Muscle layer of duodenum (tissue), 2 donors: ENCODE measurements around the gene SMARCA2.

Experiments
- H3K27ac ChIP-seq: one replicate; pipeline ENCODE4 v1.7.0; 2013; ENCODE audit warnings: mild to moderate bottlenecking, low read length
- H3K27me3 ChIP-seq: one replicate; pipeline ENCODE4 v1.7.0; 2013; ENCODE audit warnings: low read depth, mild to moderate bottlenecking, control low read depth, low read length
- H3K36me3 ChIP-seq, 2 donors: one replicate each; pipeline ENCODE4 v1.7.0; 2013; ENCODE audit warnings: low read length in 2 of 2, control low read depth in 1 of 2, mild to moderate bottlenecking in 1 of 2; ENCODE audit not compliant: insufficient read depth in 2 of 2, control insufficient read depth in 1 of 2
- H3K4me1 ChIP-seq, 2 donors: one replicate each; pipeline ENCODE4 v1.7.0; 2013; ENCODE audit warnings: low read length in 2 of 2, mild to moderate bottlenecking in 2 of 2, control low read depth in 1 of 2, moderate library complexity in 1 of 2; ENCODE audit not compliant: insufficient read depth in 2 of 2, control insufficient read depth in 1 of 2
- H3K4me3 ChIP-seq, 2 donors: one replicate each; pipeline ENCODE4 v1.7.0; 2013; ENCODE audit warnings: low read length in 2 of 2, low read depth in 1 of 2, mild to moderate bottlenecking in 1 of 2
- H3K9me3 ChIP-seq, 2 donors: one replicate each; pipeline ENCODE4 v1.7.0; 2013; ENCODE audit warnings: low read length in 2 of 2, control low read depth in 1 of 2, mild to moderate bottlenecking in 1 of 2; ENCODE audit not compliant: control insufficient read depth in 1 of 2
- donor health status: healthy.

Gene SMARCA2

DNA sequence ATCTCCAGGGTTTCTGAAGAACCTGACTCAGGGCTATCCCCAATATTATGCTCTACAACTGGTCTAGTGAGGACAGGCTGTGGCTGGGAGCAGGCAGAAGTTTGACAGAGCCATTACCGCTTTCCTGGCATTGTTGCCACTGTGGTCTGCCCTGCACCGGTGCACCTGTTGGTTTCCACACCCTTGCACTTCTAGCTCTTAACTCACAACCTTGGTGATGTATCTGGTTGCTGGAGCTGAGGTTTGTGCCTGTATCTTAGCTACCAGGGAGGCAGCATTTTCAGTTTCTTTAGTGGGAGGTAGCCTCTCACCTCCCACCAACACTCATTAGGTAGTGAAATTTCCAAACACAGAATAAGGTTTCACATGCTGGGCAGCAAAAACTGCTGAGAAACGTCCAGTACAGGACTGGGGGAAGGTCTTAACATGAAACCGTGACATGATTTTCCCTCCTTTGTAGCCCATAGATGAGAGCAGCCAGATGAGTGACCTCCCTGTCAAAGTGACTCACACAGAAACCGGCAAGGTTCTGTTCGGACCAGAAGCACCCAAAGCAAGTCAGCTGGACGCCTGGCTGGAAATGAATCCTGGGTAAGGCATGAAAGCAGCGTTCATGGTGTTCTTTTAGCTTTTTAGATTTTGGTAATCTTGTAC, 57.7 kb downstream of the SMARCA2 start:
- no peaks in the 10 kb centered on the region for H3K27me3 ChIP-seq
- H3K4me1 ChIP-seq: no peaks in the 10 kb centered on the region
- H3K9me3 ChIP-seq: no peaks in the 10 kb centered on the region
- H3K4me3 ChIP-seq: no peak overlapping the region
- H3K36me3 ChIP-seq: peaks cover 58 to 74% of the 10 kb centered on the region in 2 donors
- no peak overlapping the region for H3K27ac ChIP-seq

GRCh38 chr9:2082772-2083171, 67.6 kb downstream of the SMARCA2 start:
- Histone ChIP-seq H3K36me3 (peaks cover 67 to 90% of the 10 kb centered on the region in 2 donors), H3K27me3 (no peaks in the 10 kb centered on the region), H3K27ac (no peak overlapping the region), H3K9me3 (no peaks in the 10 kb centered on the region), H3K4me3 (no peak overlapping the region), H3K4me1 (peaks cover 0 to 8% of the 10 kb centered on the region in 2 donors)

- no peak overlapping the region for H3K27ac ChIP-seq
- H3K4me1 ChIP-seq: peaks cover 0 to 8% of the 10 kb centered on the region in 2 donors
- peaks cover 71 to 90% of the 10 kb centered on the region in 2 donors for H3K36me3 ChIP-seq
- no peaks in the 10 kb centered on the region for H3K27me3 ChIP-seq
- no peak overlapping the region for H3K4me3 ChIP-seq
- no peaks in the 10 kb centered on the region for H3K9me3 ChIP-seq
These were observed 68.3 kb downstream of the SMARCA2 start for GRCh38 chr9:2083479-2083878.

GRCh38 chr9:2085716-2086115, 70.6 kb downstream of the SMARCA2 start:
- no peak overlapping the region for H3K4me3 ChIP-seq
- no peak overlapping the region for H3K27ac ChIP-seq
- no peaks in the 10 kb centered on the region for H3K27me3 ChIP-seq
- no peaks in the 10 kb centered on the region for H3K9me3 ChIP-seq
- peaks cover 72 to 84% of the 10 kb centered on the region in 2 donors for H3K36me3 ChIP-seq
- H3K4me1 ChIP-seq: peaks cover 0 to 8% of the 10 kb centered on the region in 2 donors

DNA sequence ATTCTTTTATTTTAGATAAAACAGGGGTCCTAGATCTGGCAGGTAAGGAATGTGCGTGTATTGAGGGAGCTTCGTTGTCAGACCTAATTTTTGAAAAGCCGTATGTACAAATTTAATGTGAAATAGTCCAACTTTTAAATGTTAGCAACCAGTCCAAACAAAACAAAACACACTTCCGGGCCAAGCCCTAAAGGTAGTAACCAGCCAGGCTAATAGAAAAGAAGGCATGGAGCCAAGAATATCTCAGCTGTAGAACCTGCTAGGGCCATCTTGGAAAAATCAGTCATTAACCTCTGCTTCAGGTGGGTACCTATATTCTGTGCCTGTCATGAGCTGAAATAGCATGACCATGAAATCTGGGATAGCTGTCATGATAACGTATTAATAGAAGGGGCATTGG, 71.0 kb downstream of the SMARCA2 start:
- no peaks in the 10 kb centered on the region for H3K9me3 ChIP-seq
- no peaks in the 10 kb centered on the region for H3K27me3 ChIP-seq
- H3K27ac ChIP-seq: no peak overlapping the region

GRCh38 chr9:2086971-2087370, 71.8 kb downstream of the SMARCA2 start:
- H3K27ac ChIP-seq: no peak overlapping the region
- H3K4me1 ChIP-seq: peaks cover 0 to 8% of the 10 kb centered on the region in 2 donors
- H3K4me3 ChIP-seq: no peak overlapping the region
- no peaks in the 10 kb centered on the region for H3K9me3 ChIP-seq
- no peaks in the 10 kb centered on the region for H3K27me3 ChIP-seq
- peaks cover 72 to 73% of the 10 kb centered on the region in 2 donors for H3K36me3 ChIP-seq

More for the DNA sequence above, 71.0 kb downstream of the SMARCA2 start:
- peaks cover 0 to 8% of the 10 kb centered on the region in 2 donors for H3K4me1 ChIP-seq
- no peak overlapping the region for H3K4me3 ChIP-seq
- peaks cover 73 to 80% of the 10 kb centered on the region in 2 donors for H3K36me3 ChIP-seq

DNA sequence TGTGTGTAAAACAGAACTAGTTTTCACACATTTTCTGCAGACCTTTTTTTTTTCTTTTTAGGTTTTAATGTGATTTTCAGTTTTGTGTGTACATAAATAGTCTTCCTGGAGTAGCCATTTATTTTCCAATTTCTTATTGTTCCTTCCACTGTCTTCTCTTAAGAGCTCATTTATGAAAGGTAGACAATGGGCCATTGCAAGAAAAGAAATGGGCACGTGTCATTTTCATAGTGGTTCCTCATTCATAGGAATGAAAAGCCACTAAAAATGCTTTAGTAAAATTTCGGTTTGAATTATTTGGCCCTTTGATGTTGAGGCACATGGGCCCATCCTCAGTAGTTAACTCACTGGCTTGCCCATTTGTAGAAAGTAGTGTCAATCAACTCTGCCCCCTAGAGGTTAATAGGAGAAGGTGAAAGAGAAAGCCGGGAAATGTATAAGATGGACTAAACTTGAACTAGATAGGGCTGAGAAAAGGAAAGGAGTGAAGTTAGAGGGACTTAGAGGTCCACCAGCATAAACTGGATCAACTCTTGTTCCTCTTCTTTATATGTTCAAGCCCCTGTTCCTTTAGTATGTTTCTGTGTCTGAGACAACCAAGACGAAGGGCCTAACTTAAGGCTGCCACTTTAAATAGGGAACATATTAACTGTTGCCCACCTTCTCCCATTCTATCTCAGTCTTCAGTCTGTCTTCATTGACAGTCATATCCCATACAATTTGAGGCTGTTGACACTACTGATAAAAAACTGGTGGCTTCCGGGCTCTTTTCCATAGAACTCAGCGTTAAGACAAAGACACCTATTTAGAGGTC, 72.6 kb downstream of the SMARCA2 start:
- Histone ChIP-seq H3K36me3 (peaks cover 66 to 72% of the 10 kb centered on the region in 2 donors), H3K9me3 (no peaks in the 10 kb centered on the region), H3K27me3 (no peaks in the 10 kb centered on the region), H3K4me1 (peaks cover 0 to 8% of the 10 kb centered on the region in 2 donors), H3K4me3 (no peak overlapping the region), H3K27ac (no peak overlapping the region)

DNA sequence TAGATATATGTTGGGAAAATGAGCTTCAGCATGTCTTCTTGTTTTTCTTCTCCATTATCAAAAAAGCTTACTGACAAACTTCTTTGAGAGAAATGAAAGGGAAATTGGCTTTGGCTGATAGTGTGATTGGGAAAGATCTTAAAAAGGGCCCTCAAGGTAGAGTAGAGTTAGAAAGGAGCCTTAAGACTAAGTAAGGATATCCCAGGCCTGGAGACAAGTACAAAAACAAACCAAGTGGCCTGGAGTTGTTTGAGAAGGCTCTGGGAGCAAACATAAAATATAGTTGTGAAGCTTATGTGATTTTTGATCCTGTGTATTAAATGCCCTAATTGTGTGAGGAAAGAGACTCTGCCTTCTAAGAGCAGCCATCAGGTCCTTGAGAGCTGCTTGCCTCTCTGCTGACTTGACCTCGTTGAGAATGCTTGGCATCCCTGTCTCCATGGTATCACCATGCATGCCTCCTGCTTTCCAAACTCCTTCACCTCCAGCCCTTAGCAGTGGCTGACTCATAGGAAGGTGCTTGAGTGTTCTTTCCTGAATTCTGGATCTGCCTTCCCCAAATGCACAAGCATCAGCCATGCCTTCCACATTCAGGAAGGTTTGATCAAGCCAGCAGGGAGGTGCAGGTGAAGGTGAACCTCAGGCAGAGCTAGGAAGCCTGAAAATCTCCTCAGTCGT, 78.9 kb downstream of the SMARCA2 start:
- H3K4me1 ChIP-seq: peaks cover 0 to 9% of the 10 kb centered on the region in 2 donors
- H3K36me3 ChIP-seq: peaks cover 34 to 54% of the 10 kb centered on the region in 2 donors
- H3K9me3 ChIP-seq: no peaks in the 10 kb centered on the region
- no peak overlapping the region for H3K27ac ChIP-seq
- H3K27me3 ChIP-seq: no peaks in the 10 kb centered on the region
- no peak overlapping the region for H3K4me3 ChIP-seq

DNA sequence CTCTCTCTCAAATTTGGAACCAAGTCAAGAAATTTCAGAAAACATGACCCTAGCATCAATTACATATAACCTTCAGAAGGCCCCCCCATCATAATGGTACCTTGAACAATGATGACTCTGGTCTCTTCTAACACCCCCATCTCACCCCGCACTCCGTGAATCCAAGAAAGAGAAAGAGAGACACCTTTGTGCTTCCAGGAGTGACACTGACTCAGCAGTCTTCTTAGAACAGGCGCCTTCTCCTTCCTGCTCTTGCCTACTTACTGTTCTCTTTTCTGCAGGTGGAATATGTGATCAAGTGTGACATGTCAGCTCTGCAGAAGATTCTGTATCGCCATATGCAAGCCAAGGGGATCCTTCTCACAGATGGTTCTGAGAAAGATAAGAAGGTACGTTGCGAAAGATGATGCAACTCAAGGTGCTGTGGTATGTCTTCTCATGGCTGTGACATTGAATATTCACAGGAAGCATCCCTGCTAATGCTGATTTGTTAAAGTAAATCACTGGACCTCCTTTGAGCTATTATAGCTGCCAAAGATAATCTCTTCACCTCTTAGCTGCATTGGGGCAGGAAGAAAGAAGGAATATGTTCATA, 81.3 kb downstream of the SMARCA2 start:
- Histone ChIP-seq H3K4me3 (no peak overlapping the region), H3K9me3 (no peaks in the 10 kb centered on the region), H3K27ac (no peak overlapping the region), H3K27me3 (no peaks in the 10 kb centered on the region), H3K4me1 (peaks cover 0 to 9% of the 10 kb centered on the region in 2 donors), H3K36me3 (peaks cover 41 to 52% of the 10 kb centered on the region in 2 donors)

DNA sequence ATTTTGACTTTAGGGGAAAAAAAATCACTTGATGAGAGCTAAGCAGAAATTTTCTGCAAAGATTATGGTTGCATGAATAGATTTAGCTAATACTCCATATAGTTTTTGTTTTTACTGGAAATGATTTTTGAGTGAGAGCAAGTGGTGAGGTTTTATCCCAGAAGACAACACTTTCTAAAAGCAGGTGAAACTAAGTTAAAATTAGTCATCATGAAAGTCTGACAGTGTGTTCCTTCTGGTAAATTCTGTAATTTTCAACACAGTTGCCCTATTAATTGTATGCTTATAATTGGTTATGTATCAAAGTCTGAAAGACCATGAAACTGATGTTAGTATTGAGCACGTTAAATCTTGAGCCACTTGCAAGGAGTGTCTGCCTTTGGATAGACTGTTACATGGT, 91.5 kb downstream of the SMARCA2 start:
- H3K27ac ChIP-seq: no peak overlapping the region
- no peaks in the 10 kb centered on the region for H3K4me1 ChIP-seq
- H3K36me3 ChIP-seq: peaks cover 39 to 43% of the 10 kb centered on the region in 2 donors
- H3K9me3 ChIP-seq: no peaks in the 10 kb centered on the region
- H3K4me3 ChIP-seq: no peak overlapping the region
- no peaks in the 10 kb centered on the region for H3K27me3 ChIP-seq

GRCh38 chr9:2107906-2108451, 92.8 kb downstream of the SMARCA2 start:
- no peak overlapping the region for H3K4me3 ChIP-seq
- no peak overlapping the region for H3K27ac ChIP-seq
- no peaks in the 10 kb centered on the region for H3K9me3 ChIP-seq
- no peaks in the 10 kb centered on the region for H3K4me1 ChIP-seq
- no peaks in the 10 kb centered on the region for H3K27me3 ChIP-seq
- H3K36me3 ChIP-seq: peaks cover 42 to 45% of the 10 kb centered on the region in 2 donors
